Measurements from ENCODE around the gene DNAJC3.
"Not testable (repeated sequence)": the region's sequence is repeated elsewhere in the genome, so short reads cannot be mapped to it uniquely, and the experiment has no call there.

Gene DNAJC3

GRCh38 chr13:95749545-95749944, 72.6 kb downstream of the DNAJC3 start:
- H3K4me1 Mint-ChIP-seq = no peaks in the 10 kb centered on the region
- no peak overlapping the region for H3K4me3 Mint-ChIP-seq
- peaks cover 2% of the 10 kb centered on the region for H3K9me3 Mint-ChIP-seq
- peaks cover 10% of the 10 kb centered on the region for H3K36me3 Mint-ChIP-seq
- DNase-seq = no peak
- no peak overlapping the region for H3K27ac Mint-ChIP-seq
- CTCF ChIA-PET = no interaction called here
- no peaks in the 10 kb centered on the region for H3K27me3 Mint-ChIP-seq

GRCh38 chr13:95752677-95753076, 75.7 kb downstream of the DNAJC3 start:
- CTCF ChIA-PET = no interaction called here
- DNase-seq = no peak
- Mint-ChIP-seq H3K27me3 (no peaks in the 10 kb centered on the region), H3K4me1 (peaks cover 3% of the 10 kb centered on the region), H3K9me3 (peaks cover 2% of the 10 kb centered on the region), H3K36me3 (peaks cover 15% of the 10 kb centered on the region), H3K4me3 (no peak overlapping the region), H3K27ac (no peak overlapping the region)

- H3K36me3 Mint-ChIP-seq = peaks cover 17% of the 10 kb centered on the region
- H3K4me1 Mint-ChIP-seq = peaks cover 3% of the 10 kb centered on the region
- DNase-seq = no peak
- CTCF ChIA-PET = no interaction called here
- no peaks in the 10 kb centered on the region for H3K27me3 Mint-ChIP-seq
- H3K4me3 Mint-ChIP-seq = no peak overlapping the region
- peaks cover 2% of the 10 kb centered on the region for H3K9me3 Mint-ChIP-seq
- no peak overlapping the region for H3K27ac Mint-ChIP-seq
These were observed 77.1 kb downstream of the DNAJC3 start for GRCh38 chr13:95754069-95754468.

GRCh38 chr13:95756072-95756471, 79.1 kb downstream of the DNAJC3 start:
- Mint-ChIP-seq H3K27me3 (no peaks in the 10 kb centered on the region), H3K9me3 (peaks cover 2% of the 10 kb centered on the region), H3K4me3 (no peak overlapping the region), H3K4me1 (peaks cover 3% of the 10 kb centered on the region), H3K36me3 (peaks cover 14% of the 10 kb centered on the region), H3K27ac (no peak overlapping the region)
- no peak for DNase-seq
- CTCF ChIA-PET = no interaction called here

- not testable (repeated sequence) for H3K9me3 Mint-ChIP-seq, H3K27me3 Mint-ChIP-seq
These were observed 85.7 kb downstream of the DNAJC3 start for GRCh38 chr13:95762626-95763025.

GRCh38 chr13:95763601-95764000, 86.7 kb downstream of the DNAJC3 start:
- no peaks in the 10 kb centered on the region for H3K9me3 Mint-ChIP-seq
- H3K4me1 Mint-ChIP-seq = no peaks in the 10 kb centered on the region
- no peak overlapping the region for H3K27ac Mint-ChIP-seq
- no peak overlapping the region for H3K4me3 Mint-ChIP-seq
- H3K36me3 Mint-ChIP-seq = peaks cover 21% of the 10 kb centered on the region
- no peaks in the 10 kb centered on the region for H3K27me3 Mint-ChIP-seq
- DNase-seq = no peak
- CTCF ChIA-PET = no interaction called here

More at GRCh38 chr13:95762626-95763025, 85.7 kb downstream of the DNAJC3 start:
- H3K36me3 Mint-ChIP-seq = peaks cover 24% of the 10 kb centered on the region
- H3K27ac Mint-ChIP-seq, CTCF ChIA-PET, H3K4me3 Mint-ChIP-seq, H3K4me1 Mint-ChIP-seq, DNase-seq: not testable (repeated sequence)

- CTCF ChIA-PET = no interaction called here
- no peak for DNase-seq
- Mint-ChIP-seq H3K4me3 (no peak overlapping the region), H3K27ac (no peak overlapping the region), H3K27me3 (no peaks in the 10 kb centered on the region), H3K9me3 (no peaks in the 10 kb centered on the region), H3K36me3 (peaks cover 26% of the 10 kb centered on the region), H3K4me1 (no peaks in the 10 kb centered on the region)
These were observed 95.0 kb downstream of the DNAJC3 start for GRCh38 chr13:95771905-95772304.

GRCh38 chr13:95779522-95779921, 102.6 kb downstream of the DNAJC3 start:
- no peak overlapping the region for H3K4me3 Mint-ChIP-seq
- H3K27ac Mint-ChIP-seq = no peak overlapping the region
- no peaks in the 10 kb centered on the region for H3K27me3 Mint-ChIP-seq
- no peaks in the 10 kb centered on the region for H3K9me3 Mint-ChIP-seq
- no peak for DNase-seq
- CTCF ChIA-PET = no interaction called here
- no peaks in the 10 kb centered on the region for H3K4me1 Mint-ChIP-seq
- peaks cover 13% of the 10 kb centered on the region for H3K36me3 Mint-ChIP-seq

- Mint-ChIP-seq H3K9me3 (no peaks in the 10 kb centered on the region), H3K27ac (no peak overlapping the region), H3K4me1 (no peaks in the 10 kb centered on the region), H3K27me3 (no peaks in the 10 kb centered on the region), H3K36me3 (peaks cover 12% of the 10 kb centered on the region), H3K4me3 (no peak overlapping the region)
- CTCF ChIA-PET = no interaction called here
- no peak for DNase-seq
These were observed 104.1 kb downstream of the DNAJC3 start for GRCh38 chr13:95781016-95781415.

- CTCF ChIA-PET, H3K9me3 Mint-ChIP-seq, H3K4me1 Mint-ChIP-seq, H3K27me3 Mint-ChIP-seq, H3K27ac Mint-ChIP-seq, H3K4me3 Mint-ChIP-seq, DNase-seq: not testable (repeated sequence)
- peaks cover 13% of the 10 kb centered on the region for H3K36me3 Mint-ChIP-seq
These were observed 105.0 kb downstream of the DNAJC3 start for GRCh38 chr13:95781940-95782339.

GRCh38 chr13:95783747-95784146, 106.8 kb downstream of the DNAJC3 start:
- CTCF ChIA-PET = no interaction called here
- Mint-ChIP-seq H3K36me3 (peaks cover 24% of the 10 kb centered on the region), H3K4me1 (no peaks in the 10 kb centered on the region), H3K9me3 (no peaks in the 10 kb centered on the region), H3K27me3 (no peaks in the 10 kb centered on the region), H3K27ac (no peak overlapping the region), H3K4me3 (no peak overlapping the region)
- DNase-seq = no peak

GRCh38 chr13:95784161-95784899, 107.4 kb downstream of the DNAJC3 start:
- H3K27ac Mint-ChIP-seq = no peak overlapping the region
- no peak for DNase-seq
- H3K9me3 Mint-ChIP-seq = peaks cover 3% of the 10 kb centered on the region
- no peaks in the 10 kb centered on the region for H3K4me1 Mint-ChIP-seq
- no peaks in the 10 kb centered on the region for H3K27me3 Mint-ChIP-seq
- H3K4me3 Mint-ChIP-seq = no peak overlapping the region
- peaks cover 30% of the 10 kb centered on the region for H3K36me3 Mint-ChIP-seq
- CTCF ChIA-PET = no interaction called here

- no peak overlapping the region for H3K27ac Mint-ChIP-seq
- CTCF ChIA-PET = no interaction called here
- no peaks in the 10 kb centered on the region for H3K27me3 Mint-ChIP-seq
- H3K4me3 Mint-ChIP-seq = no peak overlapping the region
- peaks cover 4% of the 10 kb centered on the region for H3K9me3 Mint-ChIP-seq
- no peaks in the 10 kb centered on the region for H3K4me1 Mint-ChIP-seq
- no peak for DNase-seq
- peaks cover 33% of the 10 kb centered on the region for H3K36me3 Mint-ChIP-seq
These were observed 108.0 kb downstream of the DNAJC3 start for GRCh38 chr13:95784900-95785290.

- CTCF ChIA-PET = no interaction called here
- Mint-ChIP-seq H3K27me3 (no peaks in the 10 kb centered on the region), H3K4me1 (no peaks in the 10 kb centered on the region), H3K36me3 (peaks cover 45% of the 10 kb centered on the region), H3K4me3 (no peak overlapping the region), H3K27ac (no peak overlapping the region), H3K9me3 (peaks cover 4% of the 10 kb centered on the region)
- no peak for DNase-seq
These were observed 110.6 kb downstream of the DNAJC3 start for GRCh38 chr13:95787356-95788099.

- CTCF ChIA-PET = no interaction called here
- DNase-seq = no peak
- Mint-ChIP-seq H3K9me3 (peaks cover 4% of the 10 kb centered on the region), H3K4me1 (no peaks in the 10 kb centered on the region), H3K4me3 (no peak overlapping the region), H3K27me3 (no peaks in the 10 kb centered on the region), H3K27ac (no peak overlapping the region), H3K36me3 (peaks cover 50% of the 10 kb centered on the region)
These were observed 111.1 kb downstream of the DNAJC3 start for GRCh38 chr13:95788100-95788463.
